COLO829 (cell line): ENCODE results near the gene SMARCD3.

ENCODE experiments used
- DNase-seq: peaks from one replicate; pipeline ENCODE4 v3.0.0; 2012; ENCODE audit warnings: low spot score

SMARCD3 gene

GRCh38 chr7:151236406-151236805, 12.1 kb downstream of the SMARCD3 start:
- no peak for DNase-seq

GRCh38 chr7:151235091-151235787, 13.3 kb downstream of the SMARCD3 start:
- DNase-seq, result no peak

- DNase-seq, result no peak
Measured at GRCh38 chr7:151233804-151234203, 14.7 kb downstream of the SMARCD3 start.

DNA sequence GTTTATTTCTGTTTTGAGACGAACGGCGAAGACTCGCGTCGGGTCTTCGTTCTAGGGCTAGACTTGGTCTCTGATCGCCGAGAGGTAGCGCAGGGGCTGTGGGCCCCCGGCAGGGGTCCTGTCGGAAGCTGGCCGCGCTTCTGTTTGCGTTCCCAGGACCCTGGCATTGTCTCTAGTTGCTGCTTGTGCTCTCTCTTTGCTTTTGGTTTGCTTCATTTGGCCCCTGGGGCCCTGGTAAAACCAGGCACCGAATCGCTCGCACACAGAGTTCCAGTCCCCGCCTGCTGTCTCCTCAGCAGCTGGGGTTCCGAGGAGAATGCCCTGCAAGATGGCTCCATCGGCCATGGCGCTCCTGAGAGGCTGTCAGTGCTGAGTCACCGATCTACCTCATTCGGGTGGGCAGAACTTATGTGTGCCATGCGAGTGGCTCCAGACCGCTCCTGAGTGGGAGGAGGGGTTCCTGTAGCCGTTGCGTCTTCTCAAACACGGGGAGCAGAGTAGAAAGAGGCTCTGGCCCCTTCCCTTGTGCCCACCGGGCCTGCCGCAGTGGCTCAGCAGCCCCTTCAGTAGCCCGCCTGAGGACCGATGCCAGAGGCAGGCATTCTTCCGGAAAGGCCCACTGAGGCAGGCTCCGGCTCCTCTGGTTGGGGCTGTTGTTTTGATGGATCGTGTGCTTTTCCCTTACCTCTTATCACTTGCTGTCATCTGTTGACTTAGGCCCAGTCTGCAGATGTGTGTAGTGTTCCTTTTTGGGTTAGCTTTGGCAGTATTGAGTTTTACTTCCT, 15.4 kb downstream of the SMARCD3 start:
- peak; percentile 47 for DNase-seq

DNA sequence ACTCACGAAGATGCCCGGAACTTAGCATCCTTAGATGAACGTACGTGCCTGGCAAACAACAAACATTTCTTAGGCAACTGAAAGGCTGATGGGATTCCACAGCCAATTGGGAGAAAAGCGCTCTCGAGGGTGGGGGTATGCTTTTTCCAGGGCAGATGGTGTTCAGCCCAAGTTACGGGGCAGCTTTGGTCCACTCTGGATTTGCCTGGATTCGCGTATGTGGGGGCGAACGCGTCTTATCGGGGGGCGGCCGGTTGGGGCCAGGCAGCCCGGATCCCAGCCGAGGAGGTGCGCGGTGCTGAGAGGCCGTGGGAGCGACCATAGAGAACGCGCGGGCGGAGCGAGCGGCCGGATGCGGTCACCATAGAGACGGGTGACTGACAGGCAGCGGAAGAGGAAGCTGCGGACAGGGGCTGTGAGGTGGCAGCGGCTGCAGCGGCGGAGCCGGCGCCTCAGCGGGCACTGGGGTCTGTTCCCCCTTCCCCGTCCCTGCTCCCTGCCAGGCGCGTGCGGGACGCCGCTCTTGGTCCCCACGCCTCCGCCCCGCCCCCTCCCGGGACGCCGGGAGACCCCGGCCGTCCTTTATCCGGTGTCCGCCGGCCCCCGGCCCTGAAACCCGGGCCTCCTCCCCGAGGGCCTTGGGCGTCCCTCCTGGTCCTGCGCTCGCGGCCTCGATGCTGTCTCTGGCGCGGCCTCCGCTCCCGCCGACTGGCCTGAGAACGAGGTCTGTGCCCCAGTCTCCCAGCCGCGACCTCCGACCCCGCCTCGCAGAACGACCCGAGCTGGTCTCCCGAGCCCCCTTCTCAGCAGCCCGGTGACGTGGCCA, 16.2 kb downstream of the SMARCD3 start, which contains the start of gene CHPF2:
TSS of gene CHPF2 (plus strand) at position 393 of the 826 bp plus-strand sequence. CDS start 1,529 bp downstream, outside the sequence.
- peak; percentile 78 for DNase-seq

DNA sequence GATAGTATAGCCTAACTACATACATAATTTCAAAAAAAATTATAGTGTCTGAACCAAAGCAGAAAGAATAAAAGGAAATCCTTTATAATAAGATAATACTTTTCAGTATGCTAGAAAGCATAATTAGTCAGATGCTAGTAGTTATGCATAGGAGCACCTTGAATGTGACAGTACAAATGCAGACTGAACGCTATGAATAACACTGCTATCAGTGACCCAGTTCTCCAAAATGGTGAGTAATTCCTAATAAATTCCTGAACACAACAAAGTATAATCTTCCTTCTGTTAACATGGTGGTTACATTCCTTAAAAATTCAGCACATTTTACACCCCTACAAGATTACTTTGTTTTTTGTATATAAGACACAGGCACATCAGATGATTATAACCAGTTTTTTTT, 17.4 kb downstream of the SMARCD3 start:
- DNase-seq, result no peak

- no peak for DNase-seq
Measured at GRCh38 chr7:151229249-151229648, 19.2 kb downstream of the SMARCD3 start.

DNA sequence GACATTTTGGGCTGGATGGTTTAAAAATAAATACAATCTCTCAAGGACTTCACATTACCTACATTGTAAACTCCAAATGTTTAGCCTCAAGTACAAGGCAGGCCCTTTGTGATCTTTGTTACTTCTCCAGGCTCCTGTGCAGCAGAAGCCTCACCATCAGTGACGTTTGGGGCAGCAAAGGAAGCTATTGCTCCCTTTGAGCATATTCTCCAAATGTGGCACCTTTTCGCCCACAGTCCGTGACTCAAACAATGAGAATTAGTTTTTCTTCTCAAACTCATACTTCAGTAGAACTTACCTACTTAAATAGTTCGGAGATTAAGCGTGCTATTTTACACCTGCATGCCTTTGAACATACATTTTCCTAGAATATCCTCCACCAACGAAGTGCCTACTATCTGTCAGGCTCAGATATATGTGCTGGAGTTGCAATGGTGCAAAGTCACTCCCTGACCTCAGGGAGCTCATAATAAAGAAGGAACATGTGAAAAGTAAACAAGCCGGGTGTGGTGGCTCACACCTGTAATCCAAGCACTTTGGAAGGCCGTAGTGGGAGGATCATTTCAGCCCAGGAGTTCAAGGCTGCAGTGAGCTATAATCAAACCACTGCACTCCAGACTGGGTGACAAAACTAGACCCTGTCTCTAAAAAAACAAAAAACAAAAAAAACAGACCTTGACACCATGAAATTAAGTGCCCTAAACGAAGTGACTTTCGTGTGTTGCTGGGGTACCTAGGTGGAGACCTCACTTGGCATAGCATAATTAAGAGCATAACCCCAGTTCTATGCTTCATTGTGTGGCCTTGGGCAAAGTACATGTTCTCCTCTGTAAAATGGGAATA, 20.2 kb downstream of the SMARCD3 start:
- no peak for DNase-seq

DNA sequence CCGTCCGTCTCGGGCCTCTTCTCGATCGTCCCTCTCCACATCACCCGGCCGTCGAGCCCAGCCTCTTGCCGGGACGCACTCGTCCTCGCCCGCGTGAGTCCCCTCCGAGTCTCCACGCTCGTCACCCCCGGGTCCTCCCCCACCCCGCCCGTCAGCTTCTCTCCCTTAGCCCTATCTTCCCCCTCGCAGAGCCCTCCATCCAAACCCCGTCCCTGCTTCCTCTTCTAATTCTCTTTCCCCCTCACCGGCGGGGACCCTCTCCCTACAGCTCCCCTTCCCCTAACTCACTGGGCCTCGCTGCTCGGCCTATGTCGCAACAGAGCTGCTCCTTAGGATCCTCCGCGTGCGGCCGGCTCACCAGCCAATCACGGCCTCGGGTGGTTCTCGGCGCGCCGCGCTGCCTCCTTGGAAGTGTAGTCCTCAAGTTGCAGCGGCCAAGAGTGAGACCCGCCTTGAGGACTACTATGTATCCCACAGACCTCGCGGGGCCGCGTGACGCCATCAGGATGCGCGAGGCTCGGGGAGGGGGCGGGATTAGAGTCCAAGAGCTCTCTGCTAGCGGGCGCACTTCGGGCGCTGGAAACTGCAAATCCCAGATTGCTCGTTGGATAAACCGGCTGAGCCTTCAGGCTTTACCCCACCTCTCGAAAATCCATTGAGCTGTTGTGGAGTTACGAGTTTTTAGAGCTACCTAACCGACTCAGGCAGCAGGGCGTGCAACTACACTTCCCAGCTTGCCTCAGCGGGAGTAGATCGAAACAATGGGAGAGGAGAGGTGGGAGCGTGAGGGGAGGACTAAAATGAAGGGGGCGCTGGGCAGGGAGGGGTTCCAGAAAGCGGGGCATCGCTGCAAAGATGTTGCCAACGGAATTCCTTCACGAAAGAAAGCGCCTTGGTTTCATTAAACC, 21.4 kb downstream of the SMARCD3 start, which contains the start of gene ABCF2:
TSS of gene ABCF2 (minus strand) at position 331 of the 908 bp plus-strand sequence. CDS start 747 bp downstream, outside the sequence.
- DNase-seq, result peak; percentile 97

DNA sequence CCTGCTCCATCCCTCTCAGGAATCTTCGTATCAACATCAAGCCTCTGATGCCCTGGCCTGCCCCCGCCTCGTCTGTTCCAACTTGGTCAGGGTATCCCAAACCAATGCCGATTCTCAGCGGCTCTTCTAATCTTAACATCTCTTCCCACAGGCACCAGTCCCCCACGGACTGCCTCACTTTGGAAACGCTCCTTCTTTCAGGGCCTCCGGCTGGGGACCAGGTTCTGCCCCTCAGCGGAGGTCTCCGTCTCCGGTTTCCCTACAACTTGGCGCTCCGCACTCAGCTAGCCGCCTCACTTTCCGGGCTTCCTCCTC, 22.0 kb downstream of the SMARCD3 start:
- DNase-seq, result no peak

DNA sequence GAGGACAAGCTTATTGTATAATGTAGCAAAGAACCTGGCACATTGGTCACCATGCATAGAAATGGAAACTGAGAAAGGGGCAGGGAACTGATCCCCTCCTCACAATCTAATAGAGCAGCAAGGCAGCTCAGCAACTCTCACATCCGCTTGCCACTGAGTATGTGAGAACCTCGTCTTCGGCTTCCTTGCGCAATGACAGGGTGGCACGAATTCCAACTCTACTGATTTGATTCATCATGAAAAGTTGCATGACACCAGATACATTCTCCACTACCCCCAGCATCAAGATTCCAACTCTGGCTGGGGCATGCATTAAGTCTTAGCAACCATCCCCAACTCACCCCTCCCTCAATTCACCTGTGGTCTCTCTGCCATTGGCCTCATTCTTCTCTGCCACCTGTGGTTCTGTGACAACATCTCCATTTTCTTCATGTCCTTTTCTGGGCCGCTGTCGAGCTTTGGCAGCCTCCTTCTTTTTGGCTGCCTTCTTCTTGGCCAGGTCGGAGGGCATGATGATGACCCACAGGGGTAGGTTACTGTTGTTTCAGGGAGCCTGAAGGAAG, 22.5 kb downstream of the SMARCD3 start:
- no peak for DNase-seq

GRCh38 chr7:151223728-151224127, 24.8 kb downstream of the SMARCD3 start:
- no peak for DNase-seq

DNA sequence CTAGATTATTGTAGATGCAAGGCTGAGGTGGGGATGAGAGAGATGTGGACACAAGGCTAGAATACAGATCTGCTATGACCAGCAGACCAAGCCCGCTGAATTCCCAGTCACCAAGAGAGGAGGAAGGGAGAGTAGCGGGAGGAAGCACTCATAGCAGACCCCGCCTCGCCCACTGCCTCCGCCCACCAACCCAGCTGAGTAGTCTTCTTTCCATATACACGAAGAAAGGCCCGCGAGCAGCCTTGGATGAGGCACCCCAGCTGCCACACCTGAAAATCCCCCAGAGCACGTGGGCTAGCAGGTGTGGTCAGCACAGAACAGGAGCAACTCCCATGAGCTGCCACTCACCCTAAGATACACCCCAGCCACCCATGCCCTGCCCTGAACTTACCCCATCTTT, 30.3 kb downstream of the SMARCD3 start:
- no peak for DNase-seq

DNA sequence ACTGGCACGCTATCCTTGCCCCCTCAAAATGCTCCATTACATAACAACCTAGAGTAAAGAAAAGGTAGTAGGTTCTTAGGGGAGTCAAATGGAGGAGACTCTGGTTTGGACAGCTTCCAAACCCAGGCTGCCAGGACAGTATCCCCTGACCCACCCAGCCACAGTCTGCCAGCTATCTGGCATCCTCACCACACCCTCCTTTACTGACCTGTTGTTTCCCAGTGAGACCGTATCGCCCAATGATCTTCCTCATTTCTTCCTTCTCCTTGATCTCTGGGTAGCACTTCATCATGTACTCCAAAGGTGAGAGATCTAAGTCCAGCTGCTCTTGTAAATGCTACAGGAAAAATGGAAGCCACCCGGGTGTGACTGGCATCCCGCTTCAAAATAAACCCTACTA, 33.1 kb downstream of the SMARCD3 start:
- no peak for DNase-seq

DNA sequence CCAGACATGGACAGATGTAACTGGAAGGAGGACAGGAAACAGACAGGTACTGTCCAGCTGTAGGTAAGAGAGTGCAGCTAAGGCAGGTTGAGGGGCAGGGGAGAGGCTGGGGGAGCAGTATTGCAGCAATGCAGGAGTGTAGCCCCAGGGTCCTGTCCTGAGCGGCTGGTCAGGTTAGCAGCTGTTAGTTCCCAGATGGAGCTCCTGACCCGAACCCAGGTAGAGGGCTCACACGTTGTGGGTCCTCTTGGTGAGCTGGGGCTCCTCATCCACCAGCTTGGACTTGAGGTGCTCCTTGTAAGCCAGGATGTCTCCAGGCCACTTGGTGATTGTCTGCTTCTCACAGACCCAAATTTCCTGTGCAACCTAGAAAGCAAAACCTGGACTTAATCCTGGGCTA, 34.7 kb downstream of the SMARCD3 start:
- no peak for DNase-seq

DNA sequence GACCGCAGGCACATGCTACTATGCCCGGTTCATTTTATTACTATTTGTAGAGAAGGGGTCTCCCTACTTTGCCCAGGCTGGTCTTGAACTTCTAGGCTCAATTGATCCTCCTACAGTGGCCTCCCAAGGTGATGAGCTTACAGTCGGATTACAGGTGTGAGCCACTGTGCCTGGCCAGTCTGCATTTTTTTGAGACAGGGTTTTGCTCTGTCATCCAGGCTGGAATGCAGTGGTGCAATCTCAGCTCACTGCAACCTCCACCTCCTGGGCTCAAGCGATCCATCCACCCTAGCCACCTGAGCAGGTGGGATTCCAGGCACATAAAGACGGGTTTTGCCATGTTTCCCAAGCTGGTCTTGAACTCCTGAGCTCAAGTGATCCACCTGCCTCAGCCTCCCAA, 35.9 kb downstream of the SMARCD3 start:
- no peak for DNase-seq

- no peak for DNase-seq
Measured at GRCh38 chr7:151211155-151211772, 37.2 kb downstream of the SMARCD3 start.

DNA sequence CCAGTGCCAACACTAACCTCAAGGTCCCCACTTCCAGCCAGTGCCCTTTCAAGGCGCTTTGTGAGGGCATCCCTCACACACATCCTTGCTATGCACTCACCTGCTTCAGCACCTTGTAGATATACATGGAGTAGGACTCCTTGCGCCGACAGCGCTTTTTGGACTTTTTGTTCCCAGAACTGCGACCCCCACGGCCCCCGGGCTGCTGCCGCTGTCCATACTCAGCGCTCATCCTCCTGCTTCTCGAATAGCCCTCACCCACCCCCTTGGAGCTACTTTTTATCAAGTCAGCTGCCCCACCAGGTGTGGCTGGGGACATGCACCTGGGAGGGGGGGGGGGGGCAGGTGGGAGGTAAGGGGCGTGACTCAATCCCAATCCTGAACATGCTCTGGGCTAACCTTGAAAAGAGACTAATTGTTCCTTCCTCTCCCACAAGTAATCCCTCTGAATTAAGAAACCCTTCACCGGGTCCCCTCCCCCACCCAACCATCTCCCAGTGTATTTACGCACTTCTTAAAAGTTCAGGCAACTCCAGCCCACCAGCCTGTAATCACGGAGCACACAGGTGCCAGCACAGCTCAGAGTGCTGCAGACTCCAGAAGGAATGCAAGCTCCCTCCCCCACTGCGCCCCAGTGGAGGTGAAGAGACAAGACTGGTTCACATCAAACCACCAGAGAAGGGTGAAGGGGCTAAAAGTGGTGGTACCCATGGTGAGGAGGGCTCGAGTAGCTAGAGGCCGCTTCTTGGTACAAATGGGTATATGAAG, 38.2 kb downstream of the SMARCD3 start, which contains the start of gene H2BK1:
TSS of gene H2BK1 (minus strand) at position 402 of the 768 bp plus-strand sequence. CDS start at position 232, 170 bp downstream.
- DNase-seq, result no peak

- no peak for DNase-seq
Measured at GRCh38 chr7:151209588-151209987, 38.9 kb downstream of the SMARCD3 start.
